Measurements from ENCODE around the gene CCIN. TPM values are rescaled to one million over a fixed set of nuclear protein-coding genes. Genes with fewer than 3 reads are reported as not detected.

The CCIN gene
- total RNA-seq, 1 donor from 2014 or later = not detected

DNA sequence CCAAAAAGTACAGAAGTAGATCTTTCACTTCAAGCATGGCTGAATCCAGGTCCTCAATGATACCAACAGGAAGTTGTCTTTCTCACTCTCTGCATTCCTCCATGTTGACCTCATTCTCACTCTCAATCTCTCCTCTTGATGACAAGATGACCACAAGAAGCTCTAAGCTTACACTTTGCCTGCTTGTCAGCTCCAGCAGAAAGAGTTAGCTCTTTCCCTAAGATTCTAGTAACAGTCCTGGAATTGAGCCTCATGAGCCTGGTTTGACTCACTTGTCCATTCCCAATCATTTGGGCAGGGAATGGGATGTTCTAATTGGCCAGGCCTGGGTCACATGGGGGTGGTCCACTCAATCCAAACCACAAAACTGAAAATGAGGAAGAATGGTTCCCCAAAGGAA is 18.2 kb downstream of the CCIN start:
- Mint-ChIP-seq H3K4me3 (ENCODE audit: unreplicated experiment) (no peak overlapping the region), H3K27ac (ENCODE audit: unreplicated experiment) (no peak overlapping the region), H3K36me3 (ENCODE audit: unreplicated experiment) (no peaks in the 10 kb centered on the region), H3K27me3 (ENCODE audit: unreplicated experiment) (no peaks in the 10 kb centered on the region), H3K9me3 (ENCODE audit: unreplicated experiment) (no peaks in the 10 kb centered on the region), H3K4me1 (ENCODE audit: unreplicated experiment) (peaks cover 19% of the 10 kb centered on the region)
- no peak for DNase-seq (ENCODE audit: extremely low spot score, unreplicated experiment)
- TF ChIP-seq, protein P1, sequence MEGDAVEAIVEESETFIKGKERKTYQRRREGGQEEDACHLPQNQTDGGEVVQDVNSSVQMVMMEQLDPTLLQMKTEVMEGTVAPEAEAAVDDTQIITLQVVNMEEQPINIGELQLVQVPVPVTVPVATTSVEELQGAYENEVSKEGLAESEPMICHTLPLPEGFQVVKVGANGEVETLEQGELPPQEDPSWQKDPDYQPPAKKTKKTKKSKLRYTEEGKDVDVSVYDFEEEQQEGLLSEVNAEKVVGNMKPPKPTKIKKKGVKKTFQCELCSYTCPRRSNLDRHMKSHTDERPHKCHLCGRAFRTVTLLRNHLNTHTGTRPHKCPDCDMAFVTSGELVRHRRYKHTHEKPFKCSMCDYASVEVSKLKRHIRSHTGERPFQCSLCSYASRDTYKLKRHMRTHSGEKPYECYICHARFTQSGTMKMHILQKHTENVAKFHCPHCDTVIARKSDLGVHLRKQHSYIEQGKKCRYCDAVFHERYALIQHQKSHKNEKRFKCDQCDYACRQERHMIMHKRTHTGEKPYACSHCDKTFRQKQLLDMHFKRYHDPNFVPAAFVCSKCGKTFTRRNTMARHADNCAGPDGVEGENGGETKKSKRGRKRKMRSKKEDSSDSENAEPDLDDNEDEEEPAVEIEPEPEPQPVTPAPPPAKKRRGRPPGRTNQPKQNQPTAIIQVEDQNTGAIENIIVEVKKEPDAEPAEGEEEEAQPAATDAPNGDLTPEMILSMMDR (IDR thresholded peaks at IDR 0.05) = no peak

DNA sequence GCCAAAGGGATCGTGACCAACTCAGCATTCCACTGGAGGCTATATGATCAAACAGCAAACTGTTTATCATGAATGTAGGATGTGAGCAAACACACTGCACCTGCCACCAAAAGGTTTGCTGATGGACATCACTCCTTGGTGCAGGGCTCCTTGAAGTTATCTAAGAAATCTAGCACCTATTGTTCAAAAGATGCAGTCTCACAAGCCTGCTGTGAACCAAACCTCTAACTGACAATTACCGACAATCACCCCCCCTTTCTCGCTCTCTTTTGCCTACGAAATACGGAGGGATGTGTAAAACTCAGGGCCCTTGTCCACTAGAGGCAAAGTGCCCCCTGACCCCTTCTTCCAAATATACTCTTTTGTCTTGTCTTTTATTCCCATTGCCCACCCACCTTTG is 19.0 kb downstream of the CCIN start:
- H3K9me3 Mint-ChIP-seq (ENCODE audit: unreplicated experiment) = no peaks in the 10 kb centered on the region
- peaks cover 27% of the 10 kb centered on the region for H3K4me1 Mint-ChIP-seq (ENCODE audit: unreplicated experiment)
- no peaks in the 10 kb centered on the region for H3K27me3 Mint-ChIP-seq (ENCODE audit: unreplicated experiment)
- TF ChIP-seq, protein P1 (IDR thresholded peaks at IDR 0.05) = no peak
- no peak overlapping the region for H3K27ac Mint-ChIP-seq (ENCODE audit: unreplicated experiment)
- no peaks in the 10 kb centered on the region for H3K36me3 Mint-ChIP-seq (ENCODE audit: unreplicated experiment)
- no peak for DNase-seq (ENCODE audit: extremely low spot score, unreplicated experiment)
- H3K4me3 Mint-ChIP-seq (ENCODE audit: unreplicated experiment) = no peak overlapping the region

DNA sequence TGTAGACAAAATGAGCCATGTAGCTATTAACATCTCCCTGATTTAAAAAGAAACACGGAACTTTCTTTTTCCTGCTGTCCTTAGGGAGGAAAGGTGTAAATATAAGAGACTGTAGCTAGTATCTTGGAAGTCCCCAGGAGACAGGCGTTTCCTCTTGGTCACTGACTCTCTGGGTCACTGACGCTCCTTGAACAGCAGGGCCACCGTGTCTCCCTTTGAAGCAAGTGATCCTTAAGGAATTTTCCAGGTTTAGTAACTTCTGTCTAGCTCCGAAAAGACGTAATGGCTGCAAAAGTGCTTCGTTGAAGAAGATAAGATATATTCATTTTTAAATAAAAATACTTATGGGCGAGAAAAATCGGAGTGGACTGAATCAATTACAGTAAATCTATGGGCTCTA is 20.8 kb downstream of the CCIN start:
- peak overlapping the region; percentile 84 for H3K4me3 Mint-ChIP-seq (ENCODE audit: unreplicated experiment)
- H3K9me3 Mint-ChIP-seq (ENCODE audit: unreplicated experiment) = no peaks in the 10 kb centered on the region
- H3K27ac Mint-ChIP-seq (ENCODE audit: unreplicated experiment) = peak overlapping the region; percentile 92
- DNase-seq (ENCODE audit: extremely low spot score, unreplicated experiment) = no peak
- peaks cover 44% of the 10 kb centered on the region for H3K4me1 Mint-ChIP-seq (ENCODE audit: unreplicated experiment)
- no peaks in the 10 kb centered on the region for H3K27me3 Mint-ChIP-seq (ENCODE audit: unreplicated experiment)
- TF ChIP-seq, protein P1 (IDR thresholded peaks at IDR 0.05) = no peak
- peaks cover 11% of the 10 kb centered on the region for H3K36me3 Mint-ChIP-seq (ENCODE audit: unreplicated experiment)

DNA sequence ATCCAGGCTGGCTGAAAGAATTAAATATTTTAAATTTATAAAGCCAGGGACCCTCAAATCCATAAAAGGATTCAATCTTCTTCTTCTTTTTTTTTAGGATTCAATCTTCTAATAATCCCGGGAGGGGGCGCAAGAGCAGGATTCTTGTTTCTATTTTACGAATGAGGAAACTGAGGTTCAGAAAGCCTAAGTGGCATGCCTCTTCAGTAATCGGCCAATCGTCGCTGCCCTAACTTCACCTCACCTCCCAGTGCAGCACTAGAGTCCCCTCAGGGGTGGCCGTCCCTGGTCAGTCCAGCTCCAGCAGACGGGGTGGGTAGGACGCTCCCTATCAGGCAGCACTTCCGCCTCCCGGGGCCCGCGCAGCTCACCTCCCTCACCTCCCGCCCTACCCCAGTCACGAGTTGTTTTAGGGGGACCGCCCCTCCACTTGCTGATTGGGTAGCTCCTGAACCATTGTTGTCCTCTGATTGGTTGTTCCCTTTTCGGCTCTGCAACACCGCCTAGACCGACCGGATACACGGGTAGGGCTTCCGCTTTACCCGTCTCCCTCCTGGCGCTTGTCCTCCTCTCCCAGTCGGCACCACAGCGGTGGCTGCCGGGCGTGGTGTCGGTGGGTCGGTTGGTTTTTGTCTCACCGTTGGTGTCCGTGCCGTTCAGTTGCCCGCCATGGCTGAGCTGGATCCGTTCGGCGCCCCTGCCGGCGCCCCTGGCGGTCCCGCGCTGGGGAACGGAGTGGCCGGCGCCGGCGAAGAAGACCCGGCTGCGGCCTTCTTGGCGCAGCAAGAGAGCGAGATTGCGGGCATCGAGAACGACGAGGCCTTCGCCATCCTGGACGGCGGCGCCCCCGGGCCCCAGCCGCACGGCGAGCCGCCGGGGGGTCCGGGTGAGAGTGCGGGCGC is 21.5 kb downstream of the CCIN start, which contains the start of gene CLTA:
Gene CLTA (plus strand): TSS at position 534 of the 902 bp plus-strand sequence. CDS start 136 bp downstream, at position 670.
- Mint-ChIP-seq H3K4me3 (ENCODE audit: unreplicated experiment) (peak within 1 kb of the TSS; percentile 84), H3K36me3 (ENCODE audit: unreplicated experiment) (peaks cover 15% of the 10 kb centered on the region), H3K27ac (ENCODE audit: unreplicated experiment) (peak within 1 kb of the TSS; percentile 92), H3K4me1 (ENCODE audit: unreplicated experiment) (peaks cover 49% of the 10 kb centered on the region), H3K9me3 (ENCODE audit: unreplicated experiment) (no peaks in the 10 kb centered on the region), H3K27me3 (ENCODE audit: unreplicated experiment) (no peaks in the 10 kb centered on the region)
- peak; percentile 96 for DNase-seq (ENCODE audit: extremely low spot score, unreplicated experiment)
- TF ChIP-seq, protein P1 (IDR thresholded peaks at IDR 0.05) = peak; percentile 66

DNA sequence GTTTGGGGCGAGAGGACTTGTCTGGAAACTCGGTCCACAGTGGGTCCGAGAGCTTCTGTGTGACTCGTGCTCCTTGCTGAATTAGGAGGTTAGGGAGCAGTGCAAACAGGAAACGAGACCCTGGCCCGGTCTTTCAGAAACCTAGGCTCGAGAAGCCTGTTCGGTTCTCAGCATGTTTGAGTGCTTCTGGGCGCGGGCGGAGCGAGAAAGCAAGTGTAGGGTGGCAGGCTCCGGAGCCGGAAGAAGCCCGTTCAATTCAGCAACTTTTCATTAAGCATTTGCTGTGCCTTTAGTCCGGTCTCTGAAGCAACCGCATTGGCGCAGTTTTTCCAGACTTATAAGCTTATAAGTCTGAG is 22.1 kb downstream of the CCIN start:
- DNase-seq (ENCODE audit: extremely low spot score, unreplicated experiment) = no peak
- H3K27ac Mint-ChIP-seq (ENCODE audit: unreplicated experiment) = peak overlapping the region; percentile 79
- TF ChIP-seq, protein P1 (IDR thresholded peaks at IDR 0.05) = no peak
- peaks cover 15% of the 10 kb centered on the region for H3K36me3 Mint-ChIP-seq (ENCODE audit: unreplicated experiment)
- H3K4me3 Mint-ChIP-seq (ENCODE audit: unreplicated experiment) = peak overlapping the region; percentile 84
- no peaks in the 10 kb centered on the region for H3K9me3 Mint-ChIP-seq (ENCODE audit: unreplicated experiment)
- peaks cover 49% of the 10 kb centered on the region for H3K4me1 Mint-ChIP-seq (ENCODE audit: unreplicated experiment)
- H3K27me3 Mint-ChIP-seq (ENCODE audit: unreplicated experiment) = no peaks in the 10 kb centered on the region
